GM12872 (cell line): ENCODE results near the gene CDH18.

Experiments used
- TF ChIP-seq, protein P1 (sequence below): IDR thresholded peaks from 3 replicates; pipeline ENCODE4 v1.5.1; 2011; ENCODE audit warnings: low read depth, mild to moderate bottlenecking, low read length, moderate library complexity; ENCODE audit not compliant: insufficient read depth

CDH18 gene

DNA sequence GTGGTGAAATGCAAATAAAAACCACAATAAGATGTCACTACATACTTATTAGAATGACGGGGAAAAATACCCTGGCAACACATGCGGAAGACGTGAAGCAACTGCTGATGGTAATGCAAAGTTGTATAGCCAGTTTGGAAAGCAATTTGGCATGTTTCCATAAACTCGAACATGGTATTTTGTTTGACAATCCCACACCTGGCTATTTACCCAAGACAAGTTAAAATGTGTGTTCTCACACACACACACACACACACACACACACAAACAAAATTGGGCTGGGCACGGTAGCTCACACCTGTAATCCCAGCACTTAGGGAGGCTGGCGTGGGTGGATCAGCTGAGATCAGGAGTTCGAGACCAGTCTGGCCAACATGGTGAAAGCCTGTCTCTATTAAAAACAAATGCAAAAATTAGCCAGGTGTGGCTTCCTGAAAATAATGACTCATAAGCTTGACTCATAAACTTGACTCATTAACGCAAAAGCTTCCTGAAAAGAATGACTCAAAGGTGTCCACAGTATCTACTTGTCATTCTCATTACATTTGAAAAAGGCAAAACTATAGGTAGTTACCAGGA, 456.5 kb downstream of the CDH18 start:
- TF ChIP-seq, protein P1, sequence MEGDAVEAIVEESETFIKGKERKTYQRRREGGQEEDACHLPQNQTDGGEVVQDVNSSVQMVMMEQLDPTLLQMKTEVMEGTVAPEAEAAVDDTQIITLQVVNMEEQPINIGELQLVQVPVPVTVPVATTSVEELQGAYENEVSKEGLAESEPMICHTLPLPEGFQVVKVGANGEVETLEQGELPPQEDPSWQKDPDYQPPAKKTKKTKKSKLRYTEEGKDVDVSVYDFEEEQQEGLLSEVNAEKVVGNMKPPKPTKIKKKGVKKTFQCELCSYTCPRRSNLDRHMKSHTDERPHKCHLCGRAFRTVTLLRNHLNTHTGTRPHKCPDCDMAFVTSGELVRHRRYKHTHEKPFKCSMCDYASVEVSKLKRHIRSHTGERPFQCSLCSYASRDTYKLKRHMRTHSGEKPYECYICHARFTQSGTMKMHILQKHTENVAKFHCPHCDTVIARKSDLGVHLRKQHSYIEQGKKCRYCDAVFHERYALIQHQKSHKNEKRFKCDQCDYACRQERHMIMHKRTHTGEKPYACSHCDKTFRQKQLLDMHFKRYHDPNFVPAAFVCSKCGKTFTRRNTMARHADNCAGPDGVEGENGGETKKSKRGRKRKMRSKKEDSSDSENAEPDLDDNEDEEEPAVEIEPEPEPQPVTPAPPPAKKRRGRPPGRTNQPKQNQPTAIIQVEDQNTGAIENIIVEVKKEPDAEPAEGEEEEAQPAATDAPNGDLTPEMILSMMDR = no peak

DNA sequence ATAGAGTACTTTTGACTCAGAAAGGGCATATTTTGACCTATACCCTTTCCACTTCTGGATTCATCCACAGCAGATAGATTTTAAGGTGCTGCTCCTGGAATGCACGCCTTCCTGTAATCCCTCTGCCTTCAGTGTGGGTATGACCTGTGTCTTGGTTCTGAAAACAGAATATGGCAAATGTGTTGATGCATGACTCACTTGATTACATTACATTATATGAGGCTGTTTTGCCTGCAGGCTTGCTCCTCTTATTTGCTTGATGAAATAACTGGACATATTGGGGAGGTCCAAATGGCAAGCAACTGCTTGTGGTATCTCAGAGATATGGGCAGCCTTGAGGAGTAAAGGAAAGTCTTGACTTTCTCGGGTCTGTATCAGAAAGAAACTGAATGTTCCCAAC, 468.6 kb downstream of the CDH18 start:
- TF ChIP-seq, protein P1 = no peak

DNA sequence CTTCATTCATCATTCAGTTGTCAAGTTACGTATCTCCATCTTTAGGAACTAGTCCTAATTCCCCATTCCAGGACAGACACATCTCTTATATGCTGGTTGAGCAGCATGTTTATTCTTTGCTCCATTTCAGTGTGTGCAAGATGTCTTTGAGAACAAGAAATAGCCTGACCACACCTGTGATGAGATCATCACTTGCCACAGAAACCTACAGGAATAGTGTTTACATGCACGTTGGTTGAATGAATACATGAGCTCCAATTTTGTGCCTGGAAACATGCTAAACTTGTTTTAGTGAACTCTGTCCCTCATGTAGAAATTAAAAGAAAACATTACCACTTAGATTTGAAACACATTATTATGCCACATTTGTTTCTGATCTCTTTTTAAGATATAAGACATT, 489.1 kb downstream of the CDH18 start:
- TF ChIP-seq, protein P1 = no peak

DNA sequence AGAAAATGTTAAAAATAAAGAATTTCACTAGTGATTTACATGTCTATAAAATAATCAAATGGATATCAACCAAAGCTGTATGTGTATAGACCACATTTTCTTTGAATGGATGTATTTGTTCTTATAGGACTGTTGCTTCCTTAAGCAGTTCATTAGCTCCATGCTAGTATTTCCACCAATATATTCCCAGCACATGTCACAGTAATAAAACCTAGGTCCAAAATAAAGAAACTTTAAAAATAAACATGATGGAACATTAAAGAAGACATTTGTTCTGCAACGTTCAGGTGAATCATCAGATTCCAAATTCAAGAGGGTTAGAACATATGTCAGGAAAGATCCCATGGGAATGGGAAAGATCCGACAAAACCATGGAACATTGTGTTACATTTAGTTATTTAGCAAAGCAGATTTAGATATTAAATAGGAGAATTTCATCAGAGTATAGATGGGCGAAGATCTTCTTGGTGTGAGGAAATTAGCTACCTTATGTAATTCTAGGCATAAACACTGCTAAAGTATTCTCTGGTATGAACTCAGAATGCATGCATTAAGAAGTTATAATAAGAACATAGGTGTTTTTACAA, 490.7 kb downstream of the CDH18 start:
- TF ChIP-seq, protein P1 = no peak

DNA sequence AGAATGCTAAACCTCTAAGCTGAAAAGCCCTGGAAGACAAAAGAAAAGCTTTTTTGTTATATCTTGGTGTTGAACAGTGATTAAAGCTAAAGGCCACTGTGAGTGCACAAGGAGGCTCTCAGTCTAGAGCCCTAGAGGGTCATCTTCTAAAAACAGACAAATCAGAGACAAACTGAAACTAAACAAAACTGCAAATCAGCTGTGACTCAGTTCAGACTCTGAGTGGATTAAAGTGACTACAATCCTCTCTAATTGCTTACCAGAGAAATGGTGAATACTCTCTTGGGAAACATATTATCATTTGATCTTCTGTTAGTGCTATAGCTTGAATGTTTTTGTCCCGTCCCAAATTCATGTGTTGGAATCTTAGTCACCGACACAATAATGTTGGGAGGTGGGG, 491.9 kb downstream of the CDH18 start:
- TF ChIP-seq, protein P1 = no peak

DNA sequence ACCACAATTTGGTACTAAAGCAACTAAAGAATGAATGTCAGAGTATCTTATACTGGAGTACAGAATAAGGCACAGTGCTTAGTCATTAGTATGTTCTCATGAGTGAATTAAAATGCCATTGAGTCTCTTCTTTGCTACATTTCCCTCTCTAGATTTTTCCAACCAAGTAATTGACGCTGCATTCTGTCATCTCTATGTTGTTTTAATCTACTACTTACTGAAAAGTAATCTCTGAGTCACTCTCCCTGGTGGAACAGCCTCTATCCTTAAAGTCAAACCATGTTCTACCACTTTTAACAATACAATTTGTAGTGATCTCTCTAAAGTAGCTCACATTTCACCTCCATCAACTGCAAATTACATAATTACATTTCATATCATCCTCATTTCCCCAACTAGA, 495.1 kb downstream of the CDH18 start:
- TF ChIP-seq, protein P1 = no peak

DNA sequence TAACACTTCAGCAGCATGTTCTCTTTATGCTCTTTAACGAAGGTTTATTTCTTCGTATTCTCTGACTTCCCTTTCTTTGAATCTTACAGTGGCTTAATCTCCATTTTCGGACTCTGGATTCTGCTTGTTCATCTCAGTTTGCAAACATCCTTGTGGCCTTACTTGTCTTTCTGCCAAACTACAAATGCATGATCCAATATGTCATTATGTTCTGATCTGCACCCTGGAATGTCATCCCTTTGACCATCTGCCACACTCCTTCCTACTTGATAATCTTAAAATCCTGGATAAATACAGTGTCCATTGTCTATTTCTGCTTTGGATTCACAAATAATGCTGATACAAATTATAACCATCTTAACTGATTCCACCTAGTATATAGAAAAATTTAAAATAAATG, 499.2 kb downstream of the CDH18 start:
- TF ChIP-seq, protein P1 = no peak

DNA sequence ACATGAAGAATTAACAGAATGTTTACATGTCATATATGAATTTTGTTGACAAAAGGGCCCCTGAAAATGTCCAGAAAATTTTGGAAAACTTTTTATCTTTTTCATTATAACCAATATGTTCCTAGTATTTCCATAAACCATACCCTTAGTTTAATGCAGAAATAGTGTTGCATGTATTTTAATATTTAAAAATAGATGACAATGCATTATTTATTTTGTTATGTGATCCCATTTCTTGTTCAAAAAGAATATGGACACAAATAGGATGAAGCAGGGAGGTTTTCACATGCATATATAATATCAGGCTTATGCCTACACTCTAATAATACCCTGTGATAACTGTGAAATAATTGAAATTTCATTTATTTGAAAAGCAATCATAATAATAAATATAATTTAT, 500.5 kb downstream of the CDH18 start:
- TF ChIP-seq, protein P1 = no peak
